GM21723 (cell line): ENCODE results near the gene ABCA9.
"Not testable (repeated sequence)": the region's sequence is repeated elsewhere in the genome, so short reads cannot be mapped to it uniquely, and the experiment has no call there.

ENCODE experiments used
- ATAC-seq: cut with Tn5 transposase; IDR thresholded peaks from one replicate; pipeline ENCODE4 v1.9.1; 2021; ENCODE audit warnings: mild to moderate bottlenecking, moderate library complexity; ENCODE audit not compliant: unreplicated experiment

The ABCA9 gene

GRCh38 chr17:69031839-69032238 lies 28.9 kb downstream of the ABCA9 start:
- no peak for ATAC-seq

DNA sequence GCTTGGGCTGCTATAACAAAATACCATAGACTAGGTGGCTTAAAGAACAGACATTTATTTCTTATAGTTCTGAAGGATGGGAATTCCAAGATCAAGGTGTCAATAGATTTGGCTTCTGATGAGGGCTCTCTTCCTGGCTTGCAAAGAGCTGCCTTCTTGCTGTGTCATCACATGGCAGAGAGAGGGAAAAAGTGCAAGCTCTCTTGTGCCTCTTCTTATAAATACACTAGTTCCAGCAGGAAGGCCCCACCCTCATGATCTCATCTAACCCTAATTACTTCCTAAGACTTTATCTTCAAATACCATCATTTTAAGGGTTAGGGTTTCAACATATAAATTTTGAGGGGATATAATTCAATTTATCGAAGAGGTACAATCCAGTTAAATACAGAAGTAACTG lies 30.6 kb downstream of the ABCA9 start:
- no peak for ATAC-seq

- ATAC-seq: no peak
Observed at GRCh38 chr17:69018687-69019086, 42.0 kb downstream of the ABCA9 start.

DNA sequence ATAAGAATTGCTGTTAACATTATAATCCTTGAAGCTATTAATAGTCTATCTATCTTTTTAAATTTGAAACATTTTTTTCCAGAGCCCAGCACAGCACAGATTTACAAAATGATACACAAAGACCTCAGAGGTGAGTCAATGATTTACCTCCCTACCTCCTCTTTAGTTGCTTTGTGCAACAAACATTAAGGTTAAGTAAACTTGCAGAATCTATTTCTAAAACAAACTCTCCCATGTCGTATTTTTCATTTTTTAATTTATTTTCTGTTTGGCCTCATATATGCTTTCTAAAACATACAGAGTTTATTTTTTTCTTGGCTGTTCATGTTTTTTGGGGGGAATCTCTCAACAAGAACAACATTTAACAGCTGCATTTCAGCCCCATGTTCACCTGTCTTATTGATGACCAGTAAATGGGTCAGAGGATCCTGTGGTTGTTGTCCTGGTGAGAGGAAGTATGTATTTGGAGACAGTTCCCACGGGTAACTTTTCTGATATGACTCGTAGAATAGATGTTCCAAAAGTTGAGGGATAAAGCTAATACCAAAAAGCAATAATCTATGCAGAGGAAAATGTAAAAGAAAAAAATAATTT lies 42.6 kb downstream of the ABCA9 start:
- no peak for ATAC-seq

GRCh38 chr17:69015631-69016030 lies 45.1 kb downstream of the ABCA9 start:
- no peak for ATAC-seq

GRCh38 chr17:69012895-69013805 lies 47.6 kb downstream of the ABCA9 start:
- no peak for ATAC-seq

DNA sequence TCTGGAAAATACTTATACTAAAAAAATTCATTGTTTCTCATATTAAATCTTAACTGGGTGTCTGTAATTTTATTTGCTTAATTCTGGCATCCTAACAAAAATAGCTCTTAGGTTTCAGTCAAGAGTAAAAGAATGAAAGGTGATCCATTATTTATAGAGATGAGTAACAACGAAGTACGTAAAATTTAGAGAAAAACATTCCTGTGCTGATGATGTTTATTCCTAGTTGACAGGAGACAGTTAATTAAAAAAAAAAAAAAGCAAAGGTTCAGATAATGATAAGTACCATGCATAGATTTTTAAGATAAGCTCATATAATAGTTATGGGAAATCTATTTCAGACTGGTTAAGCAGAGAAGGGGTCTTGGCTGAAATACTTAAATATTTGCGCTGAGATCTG lies 50.8 kb downstream of the ABCA9 start:
- no peak for ATAC-seq

- ATAC-seq: not testable (repeated sequence)
Observed at GRCh38 chr17:69004759-69005158, 56.0 kb downstream of the ABCA9 start.

DNA sequence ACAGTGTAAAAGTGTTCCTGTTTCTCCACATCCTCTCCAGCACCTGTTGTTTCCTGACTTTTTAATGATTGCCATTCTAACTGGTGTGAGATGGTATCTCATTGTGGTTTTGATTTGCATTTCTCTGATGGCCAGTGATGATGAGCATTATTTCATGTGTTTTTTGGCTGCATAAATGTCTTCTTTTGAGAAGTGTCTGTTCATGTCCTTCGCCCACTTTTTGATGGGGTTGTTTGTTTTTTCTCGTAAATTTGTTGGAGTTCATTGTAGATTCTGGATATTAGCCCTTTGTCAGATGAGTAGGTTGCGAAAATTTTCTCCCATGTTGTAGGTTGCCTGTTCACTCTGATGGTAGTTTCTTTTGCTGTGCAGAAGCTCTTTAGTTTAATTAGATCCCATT lies 61.0 kb downstream of the ABCA9 start:
- not testable (repeated sequence) for ATAC-seq

- ATAC-seq: no peak
Observed at GRCh38 chr17:68993112-68993511, 67.6 kb downstream of the ABCA9 start.

DNA sequence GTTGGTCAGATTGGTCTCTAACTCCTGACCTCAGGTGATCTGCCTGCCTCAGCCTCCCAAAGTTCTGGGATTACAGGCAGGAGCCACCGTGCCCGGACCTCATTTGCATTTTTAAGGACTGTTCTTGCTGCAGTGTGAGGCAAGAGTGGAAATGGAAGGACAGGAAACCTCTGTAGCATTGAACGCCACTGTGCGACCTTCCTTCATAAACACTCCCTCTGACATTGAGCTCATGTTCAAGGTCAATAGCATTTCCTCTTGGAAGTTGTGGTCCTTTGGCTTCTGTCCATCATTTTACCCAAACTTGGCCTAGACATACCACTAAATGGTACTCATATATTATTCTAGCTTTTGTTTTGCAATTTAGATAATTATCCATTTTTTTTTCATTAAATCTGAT lies 72.8 kb downstream of the ABCA9 start:
- ATAC-seq: no peak

DNA sequence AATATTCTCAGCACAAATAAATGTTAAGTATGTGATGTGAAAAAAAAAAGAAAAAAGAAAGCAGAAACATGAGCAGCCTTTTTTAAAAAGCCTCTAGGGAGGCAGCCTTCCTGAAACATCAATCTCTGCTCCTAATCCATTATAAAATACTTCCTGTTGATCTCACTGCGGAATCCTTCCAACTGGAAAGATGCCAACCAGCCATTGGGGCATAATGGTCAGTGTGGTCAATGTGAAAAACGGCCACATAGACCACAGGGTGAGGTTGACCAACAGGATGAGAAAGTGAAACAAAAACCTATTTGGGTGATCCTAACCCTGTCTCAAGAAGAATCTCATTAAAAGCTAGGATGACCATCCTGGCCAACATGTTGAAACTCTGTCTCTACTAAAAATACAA lies 79.4 kb downstream of the ABCA9 start:
- no peak for ATAC-seq

DNA sequence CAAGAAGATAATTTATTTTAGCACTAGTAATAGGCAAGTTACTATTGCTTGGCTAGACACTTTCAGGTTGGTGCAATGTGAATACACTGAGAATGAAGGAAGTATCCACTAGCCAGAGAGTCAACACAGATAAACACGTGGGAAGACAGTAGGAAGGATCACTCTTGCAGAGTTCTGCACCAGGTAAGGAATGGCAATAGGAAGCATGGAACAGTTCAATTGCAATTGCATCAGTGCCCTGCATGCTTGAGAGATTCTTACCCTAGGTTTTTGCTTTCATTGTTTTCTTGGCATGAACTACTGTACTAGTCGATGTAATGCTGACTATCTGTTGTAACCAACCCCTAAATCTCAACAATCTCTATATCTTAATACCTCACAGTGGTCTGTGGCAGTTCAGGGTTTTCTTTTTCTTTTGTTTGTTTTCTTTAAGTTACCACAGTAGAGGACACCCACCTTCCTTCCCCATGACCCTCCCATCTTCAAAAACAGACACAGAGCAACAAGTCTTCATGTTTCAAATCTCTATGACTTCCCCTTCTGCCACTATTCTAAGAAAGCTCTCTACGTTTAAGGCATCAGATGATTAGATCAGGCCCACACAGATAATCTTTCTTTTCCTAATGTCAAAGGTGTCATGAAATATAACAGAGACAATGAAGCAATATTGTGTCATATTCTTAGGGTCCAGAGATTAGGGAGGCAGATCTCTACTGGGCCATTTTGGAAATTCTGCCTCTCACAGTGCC lies 87.5 kb downstream of the ABCA9 start:
- ATAC-seq: no peak

GRCh38 chr17:68972119-68972704 lies 88.5 kb downstream of the ABCA9 start:
- no peak for ATAC-seq

- no peak for ATAC-seq
Observed at GRCh38 chr17:68969101-68969500, 91.6 kb downstream of the ABCA9 start.

- ATAC-seq: no peak
Observed at GRCh38 chr17:68963958-68964357, 96.8 kb downstream of the ABCA9 start.

DNA sequence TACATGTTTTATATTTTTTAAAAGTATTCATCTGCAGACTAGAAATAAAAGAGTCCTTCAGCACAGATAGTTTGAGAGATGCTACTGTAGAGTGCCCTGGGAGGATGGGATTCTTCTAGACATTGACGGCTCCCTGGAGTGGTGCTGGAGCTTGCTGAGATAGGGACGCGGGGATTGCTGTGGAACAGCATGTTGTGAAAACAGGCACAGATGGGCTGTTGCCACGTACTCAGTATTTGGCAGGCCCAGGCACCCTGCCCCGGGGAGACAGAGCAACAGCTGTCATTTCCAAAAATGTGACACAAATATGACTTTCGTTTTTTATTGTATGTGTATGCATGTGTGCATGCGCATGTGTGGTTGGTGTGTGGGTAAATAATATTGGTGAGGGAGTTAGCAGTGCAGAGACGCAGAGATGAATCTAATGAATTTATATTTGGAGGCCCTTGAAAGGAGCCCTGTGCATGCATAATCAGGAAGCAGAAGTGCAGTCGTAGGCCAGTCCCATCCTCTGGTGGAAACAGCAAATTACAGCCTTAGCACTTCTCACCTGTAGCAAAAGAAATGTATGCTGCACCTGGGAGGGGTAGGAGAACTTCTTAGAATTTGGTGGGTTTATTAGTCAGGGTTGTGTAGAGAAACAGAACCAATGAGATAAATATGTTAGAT lies 99.4 kb downstream of the ABCA9 start:
- ATAC-seq: no peak

- not testable (repeated sequence) for ATAC-seq
Observed at GRCh38 chr17:68959117-68959516, 101.6 kb downstream of the ABCA9 start.

- no peak for ATAC-seq
Observed at GRCh38 chr17:68957944-68958343, 102.8 kb downstream of the ABCA9 start.

DNA sequence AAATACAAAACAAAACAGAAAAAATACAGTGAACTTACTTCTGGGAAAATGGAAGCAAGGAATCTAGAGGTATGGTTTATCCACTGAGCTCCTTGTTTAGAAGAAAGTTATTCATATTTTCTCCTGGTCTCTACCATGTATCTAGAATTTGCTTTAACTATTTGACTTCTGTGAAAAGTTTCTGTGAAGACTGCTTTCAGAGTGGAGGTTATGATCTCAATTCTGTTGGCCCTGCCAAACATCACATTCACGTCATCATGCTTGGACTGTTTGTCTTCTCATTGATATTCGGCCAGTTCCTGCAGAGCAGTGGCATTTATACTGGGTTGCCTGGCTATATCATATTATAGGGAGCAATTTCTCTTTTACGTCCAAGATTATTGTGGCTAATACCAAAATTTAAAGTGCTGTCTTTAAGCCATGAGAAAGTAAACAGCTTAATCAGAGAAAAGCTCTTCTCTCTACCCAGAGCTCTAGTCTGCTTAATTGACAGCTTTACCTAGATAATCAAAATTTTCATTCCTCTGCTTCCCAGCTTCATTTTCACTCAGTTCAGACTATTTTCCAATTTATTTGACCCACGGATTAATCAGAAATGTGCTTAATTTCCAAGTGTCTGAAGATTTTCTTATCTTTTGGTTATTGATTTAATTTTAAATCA lies 105.4 kb downstream of the ABCA9 start, which contains the start of gene ABCA8:
ABCA8 (minus strand) TSS at position 212 of the 661 bp plus-strand sequence. CDS start 13,358 bp downstream, outside the sequence.
- ATAC-seq: no peak
